Neural cell (in vitro differentiated cells): ENCODE data around the gene CARD19. TPM values are rescaled to one million over a fixed set of nuclear protein-coding genes. Genes with fewer than 3 reads are reported as not detected.

Source experiments
- H2AFZ ChIP-seq: fragments of 200-600, 300-800 bp; sonication (generic), shearing (Covaris generic); 2 replicates; pipeline ENCODE4 v1.6.0; 2014; ENCODE audit warnings: low read depth, mild to moderate bottlenecking, antibody characterized with exemption, low read length, moderate library complexity
- H3F3A ChIP-seq: fragments of 200-600 bp; shearing (Covaris generic); 2 replicates; pipeline ENCODE4 v1.6.1; 2016; ENCODE audit warnings: mild to moderate bottlenecking, moderate library complexity, mixed read lengths, antibody characterized with exemption, low read length; ENCODE audit not compliant: insufficient read depth, poor library complexity, severe bottlenecking
- H3K27ac ChIP-seq: fragments of 200-600, 300-800 bp; sonication (generic), shearing (Covaris generic); 2 replicates; pipeline ENCODE4 v1.5.1; 2014; ENCODE audit warnings: mild to moderate bottlenecking, low read length, moderate library complexity
- H3K27me3 ChIP-seq: fragments of 300-800, 200-600 bp; sonication (generic), shearing (Covaris generic); 2 replicates; pipeline ENCODE4 v1.6.0; 2014; ENCODE audit warnings: mild to moderate bottlenecking, low read depth, low read length, moderate library complexity; ENCODE audit not compliant: insufficient read depth
- H3K36me3 ChIP-seq: fragments of 300-800, 200-600 bp; sonication (generic), shearing (Covaris generic); 2 replicates; pipeline ENCODE4 v1.5.1; 2014; ENCODE audit warnings: mild to moderate bottlenecking, antibody characterized with exemption, low read length, moderate library complexity; ENCODE audit not compliant: insufficient read depth
- H3K4me2 ChIP-seq: fragments of 300-800, 200-600 bp; sonication (generic), shearing (Covaris generic); 2 replicates; pipeline ENCODE4 v1.6.0; 2014; ENCODE audit warnings: mild to moderate bottlenecking, low read length
- H3K4me3 ChIP-seq: fragments of 300-800, 200-600 bp; sonication (generic), shearing (Covaris generic); 2 replicates; pipeline ENCODE4 v1.5.1; 2014; ENCODE audit warnings: mild to moderate bottlenecking, low read length, moderate library complexity
- H3K79me2 ChIP-seq: fragments of 200-600 bp; shearing (Covaris generic); replicated peaks from 2 replicates; pipeline ENCODE4 v1.6.0; 2014; ENCODE audit warnings: mild to moderate bottlenecking, low read length, moderate library complexity; ENCODE audit not compliant: insufficient read depth
- H3K9ac ChIP-seq: fragments of 300-800, 200-600 bp; sonication (generic), shearing (Covaris generic); 2 replicates; pipeline ENCODE4 v1.6.1; 2016; ENCODE audit warnings: mild to moderate bottlenecking, low read length, mixed read lengths
- H3K9me2 ChIP-seq: fragments of 200-600 bp; shearing (Covaris generic); 2 replicates; pipeline ENCODE4 v1.6.1; 2016; ENCODE audit warnings: mild to moderate bottlenecking, low read length, mixed read lengths; ENCODE audit not compliant: insufficient read depth
- H3K9me3 ChIP-seq: fragments of 200-600, 300-800 bp; sonication (generic), shearing (Covaris generic); 2 replicates; pipeline ENCODE4 v1.6.1; 2016; ENCODE audit warnings: mild to moderate bottlenecking, mixed run types, low read length, moderate library complexity, mixed read lengths
- H4K20me1 ChIP-seq: fragments of 200-600 bp; shearing (Covaris generic); 2 replicates; pipeline ENCODE4 v1.6.1; 2016; ENCODE audit warnings: mild to moderate bottlenecking, mixed run types; ENCODE audit not compliant: insufficient read depth
- EP300 ChIP-seq: fragments of 450-650 bp; conservative IDR thresholded peaks from 2 replicates; pipeline ENCODE4 v1.6.1; 2014; ENCODE audit warnings: antibody characterized with exemption, mild to moderate bottlenecking, moderate library complexity; ENCODE audit not compliant: poor library complexity, severe bottlenecking
- EZH2 ChIP-seq: fragments of 200-600, 300-800 bp; shearing (Covaris generic), sonication (generic); IDR thresholded peaks from 2 replicates; pipeline ENCODE4 v1.6.1; 2014; ENCODE audit warnings: antibody characterized with exemption, low read length, borderline replicate concordance, mild to moderate bottlenecking; ENCODE audit not compliant: insufficient read depth, poor library complexity, severe bottlenecking
- MXI1 ChIP-seq: fragments of 450-650 bp; conservative IDR thresholded peaks from 2 replicates; pipeline ENCODE4 v1.6.1; 2014; ENCODE audit warnings: antibody characterized with exemption, mild to moderate bottlenecking; ENCODE audit not compliant: poor library complexity, severe bottlenecking
- SMC3 ChIP-seq: fragments of 450-650 bp; conservative IDR thresholded peaks from 2 replicates; pipeline ENCODE4 v1.6.1; 2014; ENCODE audit warnings: antibody characterized with exemption, mild to moderate bottlenecking, moderate library complexity; ENCODE audit not compliant: poor library complexity
- TAF1 ChIP-seq: IDR thresholded peaks from 2 replicates; pipeline ENCODE4 v1.6.1; 2012; ENCODE audit warnings: low read depth
- polyA plus RNA-seq: library from polyadenylated mRNA; depleted of rRNA; stranded (reverse); fragments of >200 nt; gene quantifications from 2 replicates; pipeline ENCODE4 v1.2.3, GENCODE V29; 2014
- TF ChIP-seq, protein P1 (sequence below): IDR thresholded peaks from 2 replicates; pipeline ENCODE4 v1.6.1; 2012; ENCODE audit warnings: borderline replicate concordance
- TF ChIP-seq, protein P2 (sequence below): fragments of 450-650 bp; IDR thresholded peaks from 2 replicates; pipeline ENCODE4 v1.5.1; 2014; ENCODE audit warnings: antibody characterized with exemption, mild to moderate bottlenecking, moderate library complexity; ENCODE audit not compliant: poor library complexity, severe bottlenecking

Gene CARD19
- polyA plus RNA-seq, 1 donor from 2014 or later: 66.7 TPM

DNA sequence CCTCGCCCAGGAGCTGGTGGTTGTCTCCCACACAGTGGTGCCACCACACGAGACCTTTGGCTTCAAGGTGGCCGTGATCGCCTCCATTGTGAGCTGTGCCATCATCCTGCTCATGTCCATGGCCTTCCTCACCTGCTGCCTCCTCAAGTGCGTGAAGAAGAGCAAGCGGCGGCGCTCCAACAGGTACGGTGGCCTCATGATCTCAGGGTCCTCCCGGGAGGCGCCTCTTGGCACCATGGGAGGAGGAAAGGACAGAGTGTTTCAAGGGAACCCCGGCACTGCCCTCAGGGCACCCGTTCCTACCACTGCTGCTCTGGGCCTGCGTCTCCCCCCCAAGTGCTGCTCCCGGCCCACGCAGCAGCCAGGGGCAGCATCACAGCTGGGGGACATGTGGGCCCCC, 18.2 kb upstream of the CARD19 start:
- no peaks in the 10 kb centered on the region for H3K36me3 ChIP-seq
- no peak overlapping the region for H3K9ac ChIP-seq
- H3K27ac ChIP-seq: no peak overlapping the region
- H3F3A ChIP-seq: no peaks in the 10 kb centered on the region
- no peak overlapping the region for H3K4me2 ChIP-seq
- no peaks in the 10 kb centered on the region for H3K9me3 ChIP-seq
- no peak for TF ChIP-seq EP300
- TF ChIP-seq, protein P1, sequence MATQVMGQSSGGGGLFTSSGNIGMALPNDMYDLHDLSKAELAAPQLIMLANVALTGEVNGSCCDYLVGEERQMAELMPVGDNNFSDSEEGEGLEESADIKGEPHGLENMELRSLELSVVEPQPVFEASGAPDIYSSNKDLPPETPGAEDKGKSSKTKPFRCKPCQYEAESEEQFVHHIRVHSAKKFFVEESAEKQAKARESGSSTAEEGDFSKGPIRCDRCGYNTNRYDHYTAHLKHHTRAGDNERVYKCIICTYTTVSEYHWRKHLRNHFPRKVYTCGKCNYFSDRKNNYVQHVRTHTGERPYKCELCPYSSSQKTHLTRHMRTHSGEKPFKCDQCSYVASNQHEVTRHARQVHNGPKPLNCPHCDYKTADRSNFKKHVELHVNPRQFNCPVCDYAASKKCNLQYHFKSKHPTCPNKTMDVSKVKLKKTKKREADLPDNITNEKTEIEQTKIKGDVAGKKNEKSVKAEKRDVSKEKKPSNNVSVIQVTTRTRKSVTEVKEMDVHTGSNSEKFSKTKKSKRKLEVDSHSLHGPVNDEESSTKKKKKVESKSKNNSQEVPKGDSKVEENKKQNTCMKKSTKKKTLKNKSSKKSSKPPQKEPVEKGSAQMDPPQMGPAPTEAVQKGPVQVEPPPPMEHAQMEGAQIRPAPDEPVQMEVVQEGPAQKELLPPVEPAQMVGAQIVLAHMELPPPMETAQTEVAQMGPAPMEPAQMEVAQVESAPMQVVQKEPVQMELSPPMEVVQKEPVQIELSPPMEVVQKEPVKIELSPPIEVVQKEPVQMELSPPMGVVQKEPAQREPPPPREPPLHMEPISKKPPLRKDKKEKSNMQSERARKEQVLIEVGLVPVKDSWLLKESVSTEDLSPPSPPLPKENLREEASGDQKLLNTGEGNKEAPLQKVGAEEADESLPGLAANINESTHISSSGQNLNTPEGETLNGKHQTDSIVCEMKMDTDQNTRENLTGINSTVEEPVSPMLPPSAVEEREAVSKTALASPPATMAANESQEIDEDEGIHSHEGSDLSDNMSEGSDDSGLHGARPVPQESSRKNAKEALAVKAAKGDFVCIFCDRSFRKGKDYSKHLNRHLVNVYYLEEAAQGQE: no peak
- TF ChIP-seq, protein P2, sequence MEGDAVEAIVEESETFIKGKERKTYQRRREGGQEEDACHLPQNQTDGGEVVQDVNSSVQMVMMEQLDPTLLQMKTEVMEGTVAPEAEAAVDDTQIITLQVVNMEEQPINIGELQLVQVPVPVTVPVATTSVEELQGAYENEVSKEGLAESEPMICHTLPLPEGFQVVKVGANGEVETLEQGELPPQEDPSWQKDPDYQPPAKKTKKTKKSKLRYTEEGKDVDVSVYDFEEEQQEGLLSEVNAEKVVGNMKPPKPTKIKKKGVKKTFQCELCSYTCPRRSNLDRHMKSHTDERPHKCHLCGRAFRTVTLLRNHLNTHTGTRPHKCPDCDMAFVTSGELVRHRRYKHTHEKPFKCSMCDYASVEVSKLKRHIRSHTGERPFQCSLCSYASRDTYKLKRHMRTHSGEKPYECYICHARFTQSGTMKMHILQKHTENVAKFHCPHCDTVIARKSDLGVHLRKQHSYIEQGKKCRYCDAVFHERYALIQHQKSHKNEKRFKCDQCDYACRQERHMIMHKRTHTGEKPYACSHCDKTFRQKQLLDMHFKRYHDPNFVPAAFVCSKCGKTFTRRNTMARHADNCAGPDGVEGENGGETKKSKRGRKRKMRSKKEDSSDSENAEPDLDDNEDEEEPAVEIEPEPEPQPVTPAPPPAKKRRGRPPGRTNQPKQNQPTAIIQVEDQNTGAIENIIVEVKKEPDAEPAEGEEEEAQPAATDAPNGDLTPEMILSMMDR: no peak
- no peaks in the 10 kb centered on the region for H3K79me2 ChIP-seq
- no peaks in the 10 kb centered on the region for H3K27me3 ChIP-seq
- H4K20me1 ChIP-seq: no peaks in the 10 kb centered on the region
- no peaks in the 10 kb centered on the region for H3K9me2 ChIP-seq
- H2AFZ ChIP-seq: no peak overlapping the region
- H3K4me3 ChIP-seq: no peak overlapping the region

DNA sequence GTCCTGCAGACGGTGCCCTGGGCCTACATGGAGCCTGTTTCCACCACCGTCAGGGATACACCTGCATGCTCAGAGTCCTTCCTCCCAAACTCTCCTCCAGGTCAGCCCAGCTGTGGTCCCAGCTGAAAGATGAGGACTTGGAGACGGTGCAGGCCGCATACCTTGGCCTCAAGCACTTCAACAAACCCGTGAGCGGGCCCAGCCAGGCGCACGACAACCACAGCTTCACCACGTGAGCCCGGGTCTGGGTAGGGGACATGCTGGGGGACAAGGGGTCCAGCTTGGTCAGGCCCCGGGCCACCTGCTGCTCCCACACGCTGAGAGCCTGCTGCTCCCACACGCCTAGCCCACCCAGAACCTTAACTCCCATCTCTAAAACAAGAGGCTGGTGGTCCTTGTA, 16.6 kb upstream of the CARD19 start:
- Histone ChIP-seq H3K36me3 (no peaks in the 10 kb centered on the region), H3K9ac (no peak overlapping the region), H2AFZ (no peak overlapping the region), H4K20me1 (no peaks in the 10 kb centered on the region), H3K9me3 (no peaks in the 10 kb centered on the region), H3K27ac (no peak overlapping the region), H3K79me2 (no peaks in the 10 kb centered on the region), H3K4me3 (no peak overlapping the region), H3F3A (no peaks in the 10 kb centered on the region), H3K4me2 (no peak overlapping the region), H3K9me2 (no peaks in the 10 kb centered on the region), H3K27me3 (no peaks in the 10 kb centered on the region)
- TF ChIP-seq, protein P2: no peak
- TF ChIP-seq TAF1 (no peak), EP300 (no peak), MXI1 (no peak), SMC3 (no peak), EZH2 (no peak)
- TF ChIP-seq, protein P1: no peak
